GM21360 (cell line): ENCODE measurements around the gene ATAD5.

Experiments used
- ATAC-seq: cut with Tn5 transposase; IDR thresholded peaks from one replicate; pipeline ENCODE4 v1.9.1; 2021; ENCODE audit warnings: mild to moderate bottlenecking, moderate library complexity; ENCODE audit not compliant: unreplicated experiment

ATAD5 gene

GRCh38 chr17:30823421-30823820 is 8.3 kb upstream of the ATAD5 start:
- no peak for ATAC-seq

- ATAC-seq: peak; percentile 7
Observed at GRCh38 chr17:30824002-30824355, 7.8 kb upstream of the ATAD5 start.

GRCh38 chr17:30824356-30825145 is 7.2 kb upstream of the ATAD5 start, which contains the start of gene CRLF3:
CRLF3 (minus strand) TSS chr17:30824692; CDS start chr17:30824651, 41 bp downstream.
- peak; percentile 79 for ATAC-seq

- no peak for ATAC-seq
Observed at GRCh38 chr17:30827082-30827481, 4.7 kb upstream of the ATAD5 start.

GRCh38 chr17:30829022-30829421 is 2.7 kb upstream of the ATAD5 start:
- ATAC-seq: no peak

- no peak for ATAC-seq
Observed at GRCh38 chr17:30831257-30831656, 509 bp upstream of the ATAD5 start.

GRCh38 chr17:30832438-30833124 is 815 bp downstream of the ATAD5 start:
- no peak for ATAC-seq

GRCh38 chr17:30838202-30838807 is 6.5 kb downstream of the ATAD5 start:
- ATAC-seq: no peak

- ATAC-seq: no peak
Observed at GRCh38 chr17:30840771-30841170, 9.0 kb downstream of the ATAD5 start.

GRCh38 chr17:30848021-30848420 is 16.3 kb downstream of the ATAD5 start:
- ATAC-seq: no peak

- ATAC-seq: no peak
Observed at GRCh38 chr17:30854146-30854545, 22.4 kb downstream of the ATAD5 start.

- no peak for ATAC-seq
Observed at GRCh38 chr17:30858556-30859250, 26.9 kb downstream of the ATAD5 start.

- ATAC-seq: no peak
Observed at GRCh38 chr17:30864636-30865035, 32.9 kb downstream of the ATAD5 start.

GRCh38 chr17:30869005-30869404 is 37.2 kb downstream of the ATAD5 start:
- no peak for ATAC-seq

GRCh38 chr17:30886187-30886586 is 54.4 kb downstream of the ATAD5 start:
- ATAC-seq: no peak

- ATAC-seq: no peak
Observed at GRCh38 chr17:30894236-30894635, 62.5 kb downstream of the ATAD5 start.

- no peak for ATAC-seq
Observed at GRCh38 chr17:30897311-30897710, 65.5 kb downstream of the ATAD5 start.

- peak; percentile 18 for ATAC-seq
Observed at GRCh38 chr17:30905742-30906100, 74.0 kb downstream of the ATAD5 start.

- ATAC-seq: peak; percentile 82
Observed at GRCh38 chr17:30906101-30906911, 74.5 kb downstream of the ATAD5 start, which contains the start of gene TEFM. TEFM (minus strand) TSS chr17:30906238; CDS start chr17:30906198, 40 bp downstream.

- ATAC-seq: no peak
Observed at GRCh38 chr17:30908717-30909420, 77.1 kb downstream of the ATAD5 start.
